GM21723 (cell line): ENCODE measurements around the gene CTU2.

Source experiments
- ATAC-seq: cut with Tn5 transposase; IDR thresholded peaks from one replicate; pipeline ENCODE4 v1.9.1; 2021; ENCODE audit warnings: mild to moderate bottlenecking, moderate library complexity; ENCODE audit not compliant: unreplicated experiment

Gene CTU2

GRCh38 chr16:88759976-88760350, 53.7 kb downstream of the CTU2 start:
- no peak for ATAC-seq

- ATAC-seq = no peak
Measured at GRCh38 chr16:88760424-88761142, 54.3 kb downstream of the CTU2 start.

GRCh38 chr16:88761143-88761534, 54.8 kb downstream of the CTU2 start:
- ATAC-seq = no peak

GRCh38 chr16:88761830-88762229, 55.5 kb downstream of the CTU2 start:
- ATAC-seq = no peak

GRCh38 chr16:88762258-88762870, 56.1 kb downstream of the CTU2 start:
- ATAC-seq = no peak

GRCh38 chr16:88762941-88763340, 56.6 kb downstream of the CTU2 start:
- no peak for ATAC-seq

- ATAC-seq = no peak
Measured at GRCh38 chr16:88763502-88764053, 57.3 kb downstream of the CTU2 start.

- ATAC-seq = no peak
Measured at GRCh38 chr16:88764080-88764479, 57.8 kb downstream of the CTU2 start.

GRCh38 chr16:88764913-88765349, 58.6 kb downstream of the CTU2 start:
- no peak for ATAC-seq
